Measurements from ENCODE around the gene KDM6A.
"Not testable (repeated sequence)": the region's sequence is repeated elsewhere in the genome, so short reads cannot be mapped to it uniquely, and the experiment has no call there.

KDM6A gene

GRCh38 chrX:44890247-44890646 lies 17.3 kb downstream of the KDM6A start:
- no peak for FAIRE-seq

DNA sequence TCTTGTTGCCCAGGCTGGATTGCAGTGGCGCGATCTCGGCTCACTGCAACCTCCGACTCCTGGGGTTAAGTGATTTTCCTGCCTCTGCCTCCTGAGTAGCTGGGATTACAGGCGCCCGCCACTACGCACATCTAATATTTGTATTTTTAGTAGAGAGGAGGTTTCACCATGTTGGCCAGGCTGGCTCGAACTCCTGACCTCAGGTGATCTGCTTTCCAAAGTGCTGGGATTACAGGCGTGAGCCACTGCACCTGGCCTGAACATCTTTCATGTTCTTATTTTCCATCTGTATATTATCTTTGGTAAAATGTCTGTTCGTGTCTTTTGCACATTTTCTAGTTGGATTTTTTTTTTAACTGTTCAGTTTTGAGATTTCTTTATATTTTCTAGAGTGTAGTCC lies 17.7 kb downstream of the KDM6A start:
- not testable (repeated sequence) for FAIRE-seq

GRCh38 chrX:44891642-44892041 lies 18.7 kb downstream of the KDM6A start:
- no peak for FAIRE-seq

- no peak for FAIRE-seq
Observed at GRCh38 chrX:44896876-44897186, 23.8 kb downstream of the KDM6A start.

- no peak for FAIRE-seq
Observed at GRCh38 chrX:44897539-44897938, 24.6 kb downstream of the KDM6A start.

GRCh38 chrX:44898411-44899221 lies 25.6 kb downstream of the KDM6A start:
- FAIRE-seq: no peak

DNA sequence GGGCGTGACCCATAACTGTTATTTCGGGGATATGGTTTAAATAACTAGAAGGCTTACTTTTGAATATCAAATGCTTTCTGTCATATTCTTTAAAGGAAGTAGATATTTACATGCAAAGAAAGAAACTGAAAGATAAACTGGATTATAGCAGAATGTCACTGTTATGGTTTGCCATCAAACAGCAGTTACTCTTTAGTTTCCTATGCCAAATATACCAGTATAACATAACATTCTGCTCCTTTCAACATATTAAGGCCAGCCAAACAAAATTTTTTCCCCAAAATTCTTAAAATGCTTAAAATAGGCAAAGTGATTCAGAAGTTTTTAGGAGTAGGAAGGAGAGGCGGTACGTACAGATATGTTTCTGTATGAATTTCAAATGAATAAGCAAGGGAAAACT lies 27.0 kb downstream of the KDM6A start:
- FAIRE-seq: no peak

GRCh38 chrX:44903107-44903506 lies 30.1 kb downstream of the KDM6A start:
- FAIRE-seq: no peak

- FAIRE-seq: no peak
Observed at GRCh38 chrX:44903830-44904530, 31.0 kb downstream of the KDM6A start.

DNA sequence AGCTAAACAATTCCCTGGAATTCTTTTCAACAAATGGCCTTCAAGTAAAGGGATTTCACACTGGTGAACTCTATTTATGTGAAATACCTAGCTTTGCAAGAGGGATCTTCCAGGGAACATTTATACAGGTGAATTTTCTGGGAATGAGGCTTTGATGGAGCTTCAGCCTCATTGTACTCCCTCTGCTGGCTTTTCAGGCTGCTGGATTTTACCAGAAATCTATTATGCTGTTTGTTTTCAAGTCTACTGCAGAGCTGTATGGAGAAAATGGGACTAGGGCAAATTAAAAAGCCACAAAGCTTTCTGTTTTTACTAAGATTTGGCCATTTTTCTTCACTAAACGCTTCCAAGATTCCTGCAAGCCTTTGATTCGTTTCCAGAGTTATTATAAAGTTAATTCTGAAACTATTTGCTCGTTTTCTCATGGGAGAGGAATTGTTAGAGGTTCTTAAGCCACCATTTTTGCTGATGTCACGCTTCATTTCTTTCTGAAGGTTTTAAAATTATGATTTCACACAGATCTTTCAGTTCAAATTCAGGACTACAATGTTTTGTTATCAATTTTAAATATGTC lies 31.6 kb downstream of the KDM6A start:
- no peak for FAIRE-seq

DNA sequence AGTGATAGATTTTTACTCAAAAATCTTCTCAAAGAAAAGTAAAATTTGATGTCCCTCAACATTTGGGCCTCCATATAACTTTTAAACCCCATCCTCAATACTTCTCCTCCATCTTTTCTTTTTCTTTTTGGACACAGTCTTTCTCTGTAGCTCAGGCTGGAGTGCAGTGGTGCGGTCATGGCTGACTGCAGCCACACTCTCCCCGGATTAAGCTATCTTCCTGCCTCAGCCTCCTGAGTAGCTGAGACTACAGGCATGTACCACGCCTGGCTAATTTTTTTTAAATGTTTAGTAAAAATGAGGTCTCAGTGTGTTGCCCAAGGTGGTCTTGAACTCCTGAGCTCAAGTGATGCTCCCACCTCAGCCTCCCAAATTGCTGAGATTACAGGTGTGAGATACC lies 33.1 kb downstream of the KDM6A start:
- FAIRE-seq: no peak

DNA sequence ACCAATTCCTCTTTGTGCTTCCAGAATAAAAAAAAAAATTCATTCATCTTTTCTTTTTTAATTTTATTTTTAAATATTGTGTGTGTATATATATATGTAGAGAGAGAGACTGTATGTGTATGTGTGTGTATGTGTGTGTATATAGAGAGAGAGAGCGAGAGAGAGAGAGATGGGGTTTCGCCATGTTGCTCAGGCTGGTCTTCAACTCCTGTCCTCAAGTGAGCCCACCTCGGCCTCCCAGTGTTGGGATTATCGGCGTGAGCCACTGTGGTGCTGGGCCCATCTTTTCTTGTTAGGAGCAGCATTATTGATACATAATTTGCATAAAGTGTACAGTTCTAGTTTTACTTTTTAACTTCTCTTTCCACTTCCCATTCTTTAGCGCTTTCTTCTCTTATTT lies 33.6 kb downstream of the KDM6A start:
- no peak for FAIRE-seq

- FAIRE-seq: no peak
Observed at GRCh38 chrX:44908153-44908552, 35.2 kb downstream of the KDM6A start.

DNA sequence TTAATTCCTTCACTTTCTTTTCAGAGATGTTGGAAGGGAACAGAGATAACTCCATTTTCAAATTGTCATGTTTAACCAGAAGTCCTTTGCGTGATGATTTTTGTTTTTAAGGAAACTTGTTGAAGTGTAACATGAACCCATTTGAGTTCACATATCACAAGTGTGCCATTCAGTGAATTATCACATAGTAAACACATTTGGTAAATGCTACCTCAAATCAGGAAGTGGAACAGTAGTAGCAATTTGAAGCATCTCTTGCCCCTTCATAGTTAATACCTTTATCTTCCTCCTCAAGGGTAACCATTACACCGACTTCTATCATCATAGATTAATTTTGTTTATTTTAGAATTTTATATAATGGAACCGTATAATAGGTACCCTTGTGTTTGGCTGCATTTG lies 35.8 kb downstream of the KDM6A start:
- FAIRE-seq: no peak

DNA sequence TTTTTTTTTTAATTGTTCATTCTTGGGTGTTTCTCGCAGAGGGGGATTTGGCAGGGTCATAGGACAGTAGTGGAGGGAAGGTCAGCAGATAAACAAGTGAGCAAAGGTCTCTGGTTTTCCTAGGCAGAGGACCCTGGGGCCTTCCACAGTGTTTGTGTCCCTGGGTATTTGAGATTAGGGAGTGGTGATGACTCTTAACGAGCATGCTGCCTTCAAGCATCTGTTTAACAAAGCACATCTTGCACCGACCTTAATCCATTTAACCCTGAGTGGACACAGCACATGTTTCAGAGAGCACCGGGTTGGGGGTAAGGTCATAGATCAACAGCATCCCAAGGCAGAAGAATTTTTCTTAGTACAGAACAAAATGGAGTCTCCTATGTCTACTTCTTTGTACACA lies 37.5 kb downstream of the KDM6A start:
- FAIRE-seq: not testable (repeated sequence)

DNA sequence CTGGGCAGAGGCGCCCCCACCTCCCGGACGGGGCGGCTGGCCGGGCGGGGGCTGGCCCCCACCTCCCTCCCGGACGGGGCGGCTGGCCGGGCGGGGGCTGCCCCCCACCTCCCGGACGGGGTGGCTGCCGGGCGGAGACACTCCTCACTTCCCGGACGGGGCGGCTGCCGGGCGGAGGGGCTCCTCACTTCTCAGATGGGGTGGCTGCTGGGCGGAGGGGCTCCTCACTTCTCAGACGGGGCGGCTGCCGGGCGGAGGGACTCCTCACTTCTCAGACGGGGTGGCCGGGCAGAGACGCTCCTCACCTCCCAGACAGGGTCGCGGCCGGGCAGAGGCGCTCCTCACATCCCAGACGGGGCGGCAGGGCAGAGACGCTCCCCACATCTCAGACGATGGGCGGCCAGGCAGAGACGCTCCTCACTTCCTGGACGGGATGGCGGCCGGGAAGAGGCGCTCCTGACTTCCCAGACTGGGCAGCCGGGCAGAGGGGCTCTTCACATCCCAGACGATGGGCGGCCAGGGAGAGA lies 38.1 kb downstream of the KDM6A start:
- FAIRE-seq: not testable (repeated sequence)

DNA sequence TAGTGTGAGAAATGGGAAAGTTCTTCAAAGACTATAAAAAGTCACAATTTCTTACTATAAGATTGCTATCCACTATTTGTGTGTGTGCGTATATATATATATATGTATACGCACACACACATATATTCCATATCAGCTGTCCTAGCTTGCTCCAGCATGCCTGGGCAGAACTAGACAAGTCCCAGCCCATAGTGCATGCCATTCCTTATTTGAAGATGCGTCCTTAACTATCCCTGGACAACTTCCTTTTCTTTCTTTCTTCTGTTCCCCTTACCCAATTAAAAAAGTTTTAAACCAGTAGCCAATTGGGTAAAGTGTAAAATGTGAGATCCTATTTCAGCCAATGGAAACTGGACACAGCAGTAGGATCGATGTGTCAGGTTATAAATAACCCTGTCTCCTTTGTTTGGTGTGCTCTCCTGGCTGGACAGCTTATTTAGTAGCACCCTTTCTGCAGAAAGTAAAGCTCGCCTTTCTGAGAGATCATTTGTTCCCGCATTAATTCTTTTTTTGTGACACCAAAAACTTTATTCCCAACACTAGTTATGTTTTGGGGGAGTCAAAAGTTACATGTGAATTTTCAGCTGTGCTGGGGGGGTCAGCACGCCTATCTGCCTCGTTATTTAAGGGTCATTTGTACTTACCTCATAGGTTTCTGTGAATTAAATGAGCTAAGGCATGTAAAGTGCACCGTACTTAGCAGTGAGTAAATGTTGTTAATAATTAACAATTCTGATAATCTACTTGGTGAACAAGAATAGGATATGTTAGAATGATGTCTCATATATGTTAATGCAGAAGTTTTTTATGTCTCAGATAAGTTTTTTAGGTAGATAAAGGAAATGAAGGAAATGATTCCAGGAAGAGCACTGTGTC lies 40.9 kb downstream of the KDM6A start:
- no peak for FAIRE-seq

- no peak for FAIRE-seq
Observed at GRCh38 chrX:44914532-44915198, 41.7 kb downstream of the KDM6A start.

- FAIRE-seq: no peak
Observed at GRCh38 chrX:44915361-44915868, 42.4 kb downstream of the KDM6A start.

DNA sequence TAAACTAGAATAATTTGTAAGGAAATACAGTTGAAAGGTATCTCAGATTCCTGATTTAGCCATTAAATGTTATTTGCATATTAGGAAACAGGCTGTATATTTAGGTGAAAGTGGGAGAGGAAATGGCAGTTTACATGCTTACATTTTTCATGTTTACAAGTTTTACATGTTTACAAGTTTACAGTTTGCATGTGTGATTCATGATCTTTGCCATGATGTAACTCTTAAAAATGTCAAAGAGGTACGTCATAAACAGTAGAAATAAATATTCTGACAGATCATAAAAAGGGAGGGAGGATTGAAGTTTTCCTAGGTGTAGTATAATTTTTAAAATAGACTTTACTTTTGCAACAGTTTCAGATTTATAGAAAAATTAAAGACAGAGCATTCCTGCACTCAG lies 45.7 kb downstream of the KDM6A start:
- FAIRE-seq: no peak

DNA sequence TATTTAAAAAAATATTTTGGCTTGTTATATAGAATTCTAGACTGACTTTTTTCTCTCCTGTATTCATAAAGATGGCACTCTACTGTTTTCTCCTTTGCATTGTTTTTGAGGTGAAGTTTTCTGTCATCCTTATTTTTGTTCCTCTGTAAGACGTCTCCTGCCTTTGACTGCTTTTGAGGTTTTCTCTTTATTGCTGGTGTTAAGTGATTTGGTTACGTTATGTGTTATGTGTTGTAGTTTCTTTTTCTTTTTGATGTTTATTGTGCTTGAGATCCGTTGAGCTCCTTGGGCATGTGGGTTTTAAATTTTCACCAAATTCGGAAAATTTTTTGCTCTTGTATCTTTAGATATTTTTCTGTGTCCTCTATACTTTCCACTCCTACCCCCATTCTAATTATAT lies 50.0 kb downstream of the KDM6A start:
- FAIRE-seq: no peak

DNA sequence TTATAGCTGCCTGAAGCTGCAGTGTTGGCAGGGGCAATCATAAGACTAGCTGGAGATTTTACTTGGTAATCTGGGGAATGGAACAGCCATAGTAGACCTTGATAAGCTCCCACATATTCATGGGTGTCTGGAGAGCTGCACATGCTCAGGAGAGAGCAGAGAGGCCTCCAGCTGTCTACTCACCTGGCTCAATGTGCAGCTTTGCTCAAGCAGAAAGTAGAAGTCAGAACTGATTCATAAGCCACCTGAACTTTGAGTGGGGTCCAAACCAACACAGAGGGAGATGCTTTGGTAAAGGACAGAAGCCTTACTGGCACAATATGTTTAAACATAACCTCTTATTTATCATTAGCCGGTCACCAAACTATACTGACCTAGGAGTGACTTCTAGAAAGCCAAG lies 54.4 kb downstream of the KDM6A start:
- no peak for FAIRE-seq
